Psoas muscle (tissue), 8 donors: ENCODE measurements around the gene PARP8. TPM values are rescaled to one million over a fixed set of nuclear protein-coding genes. Genes with fewer than 3 reads are reported as not detected.

Source experiments
- ATAC-seq, 4 donors: fragments of 200-7000 bp; cut with Tn5 transposase; one replicate each; pipeline ENCODE4 v1.9.1; 2020; ENCODE audit warnings: moderate library complexity in 3 of 4, mild to moderate bottlenecking in 2 of 4
- DNase-seq, 2 donors: peaks; one replicate each; pipeline ENCODE4 v3.0.0-alpha.2; 2020
- H3K27ac ChIP-seq: fragments of 200-600 bp; one replicate; pipeline ENCODE4 v1.8.0; 2022
- H3K27me3 ChIP-seq, 3 donors: fragments of 200-600 bp in 1 of 3; one replicate each; pipeline versions ENCODE4 v1.6.1 to v1.8.0; 2013 to 2022; ENCODE audit warnings: low read length in 2 of 3, mild to moderate bottlenecking in 2 of 3, moderate library complexity in 1 of 3; ENCODE audit not compliant: insufficient read depth in 3 of 3
- H3K36me3 ChIP-seq, 2 donors: fragments of 200-600 bp in 1 of 2; one replicate each; pipeline versions ENCODE4 v1.6.1 to v1.8.0; 2013 to 2022; ENCODE audit warnings: low read depth in 1 of 2, mild to moderate bottlenecking in 1 of 2, moderate library complexity in 1 of 2; ENCODE audit not compliant: insufficient read depth in 1 of 2
- H3K4me1 ChIP-seq: fragments of 200-600 bp; one replicate; pipeline ENCODE4 v1.8.0; 2022
- H3K4me3 ChIP-seq: fragments of 200-600 bp; one replicate; pipeline ENCODE4 v1.8.0; 2022; ENCODE audit warnings: mild to moderate bottlenecking
- H3K9me3 ChIP-seq: fragments of 200-600 bp; one replicate; pipeline ENCODE4 v1.8.0; 2022
- WGBS, 3 donors: extraction: QIAGEN DNeasy Blood & Tissue Kit; methylation state at CpG; one replicate each; pipeline versions ENCODE4 v1.1.6 to v1.1.7; 2013; 5-methylcytosine and 5-hydroxymethylcytosine counted together
- intact Hi-C, 2 donors: fragments of 100-400 bp; cut with DNase I; formaldehyde crosslinking; loops; one replicate each; pipeline versions ENCODE4 v1.11.0 to v1.14.2; 2022
- polyA plus RNA-seq, 3 donors: library from polyadenylated mRNA; stranded (reverse); fragments of 200-250 nt; gene quantifications; one replicate each; pipeline ENCODE4 v1.2.3, GENCODE V29; 2013
- total RNA-seq, 4 donors: library from RNA; stranded (reverse); fragmentation: NEBNext Ultra II Directional in 2 of 4; extraction: Animal tissue kit (Norgen Biotek cat#: 25700) in 2 of 4; gene quantifications; one replicate each; pipeline versions ENCODE4 v1.2.1 to v1.2.4, GENCODE V29; 2021 to 2023
- TF ChIP-seq, protein P1 (sequence below): fragments of 200-600 bp; IDR thresholded peaks from one replicate; pipeline ENCODE4 v1.8.0; 2022; ENCODE audit warnings: antibody characterized with exemption
- donor health status: healthy with polysubstance abuse.
- donor health status: DM: no; HTN: no; CAD: no; lungs with moderate emphysema.
- donor health status: Bipolar disorder and iron deficiency.
- donor health status: healthy.
- donor health status: DM: yes; HTN: yes; CAD: no.
- donor health status: DM: no; HTN: no; CAD: no.
- donor health status: DM: no; HTN: no; CAD: no.
- donor health status: DM: yes; HTN: yes; CAD: no.

The PARP8 gene
- total and polyA plus RNA-seq, 7 donors, result 0.52 to 4.7 (median 1.5) TPM

DNA sequence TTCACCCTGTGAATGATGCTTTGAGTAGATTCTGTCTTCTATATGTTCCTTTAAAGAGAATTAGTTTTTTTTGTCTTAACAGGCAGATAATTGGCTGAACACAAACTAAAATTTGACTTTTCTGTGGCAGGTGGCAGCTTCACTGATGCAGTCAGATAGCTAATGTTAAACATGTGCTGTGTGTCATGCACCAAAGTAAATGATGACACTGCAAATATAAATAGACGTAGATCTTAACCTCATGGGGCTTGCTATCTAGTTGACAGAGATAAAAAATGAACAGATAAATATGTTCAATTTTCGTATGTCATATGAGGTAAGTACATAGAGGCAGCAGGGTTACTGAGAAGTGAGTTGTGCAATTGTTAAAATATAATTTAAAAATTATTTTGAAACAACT, 82.7 kb downstream of the PARP8 start:
- no peaks in the 10 kb centered on the region for H3K4me1 ChIP-seq
- intact Hi-C loops, result no loop called here
- H3K36me3 ChIP-seq, result no peaks in the 10 kb centered on the region
- no peaks in the 10 kb centered on the region for H3K27me3 ChIP-seq
- H3K4me3 ChIP-seq, result no peak overlapping the region
- no peak overlapping the region for H3K27ac ChIP-seq
- no peak for DNase-seq
- 67 to 82% (median 68%) methylated on average over 2 of the region's 2 CpGs for WGBS, 3 donors
- TF ChIP-seq, protein P1, sequence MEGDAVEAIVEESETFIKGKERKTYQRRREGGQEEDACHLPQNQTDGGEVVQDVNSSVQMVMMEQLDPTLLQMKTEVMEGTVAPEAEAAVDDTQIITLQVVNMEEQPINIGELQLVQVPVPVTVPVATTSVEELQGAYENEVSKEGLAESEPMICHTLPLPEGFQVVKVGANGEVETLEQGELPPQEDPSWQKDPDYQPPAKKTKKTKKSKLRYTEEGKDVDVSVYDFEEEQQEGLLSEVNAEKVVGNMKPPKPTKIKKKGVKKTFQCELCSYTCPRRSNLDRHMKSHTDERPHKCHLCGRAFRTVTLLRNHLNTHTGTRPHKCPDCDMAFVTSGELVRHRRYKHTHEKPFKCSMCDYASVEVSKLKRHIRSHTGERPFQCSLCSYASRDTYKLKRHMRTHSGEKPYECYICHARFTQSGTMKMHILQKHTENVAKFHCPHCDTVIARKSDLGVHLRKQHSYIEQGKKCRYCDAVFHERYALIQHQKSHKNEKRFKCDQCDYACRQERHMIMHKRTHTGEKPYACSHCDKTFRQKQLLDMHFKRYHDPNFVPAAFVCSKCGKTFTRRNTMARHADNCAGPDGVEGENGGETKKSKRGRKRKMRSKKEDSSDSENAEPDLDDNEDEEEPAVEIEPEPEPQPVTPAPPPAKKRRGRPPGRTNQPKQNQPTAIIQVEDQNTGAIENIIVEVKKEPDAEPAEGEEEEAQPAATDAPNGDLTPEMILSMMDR, result no peak
- no peak for ATAC-seq
- no peaks in the 10 kb centered on the region for H3K9me3 ChIP-seq

DNA sequence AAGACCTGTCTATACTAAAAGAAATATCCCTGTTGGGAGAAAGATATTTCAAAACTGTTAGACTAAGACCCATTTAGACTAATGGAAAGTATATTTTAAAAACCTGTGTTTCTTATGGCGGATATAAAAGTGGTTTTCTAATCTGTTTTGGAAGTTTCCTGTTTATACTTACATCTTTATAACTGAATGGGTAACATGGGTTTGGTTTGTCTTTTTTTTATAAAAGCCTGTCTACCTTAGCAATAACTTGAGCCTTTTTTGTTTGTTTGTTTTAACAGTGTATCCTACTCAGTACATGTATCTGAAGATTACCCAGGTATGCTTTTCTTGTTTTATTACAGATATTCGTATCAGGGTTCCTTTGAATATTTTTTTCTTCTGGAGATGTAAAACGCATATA, 83.4 kb downstream of the PARP8 start:
- WGBS, 3 donors, result 87 to 94% (median 92%) methylated on average over 3 of the region's 3 CpGs
- intact Hi-C loops, result no loop called here

DNA sequence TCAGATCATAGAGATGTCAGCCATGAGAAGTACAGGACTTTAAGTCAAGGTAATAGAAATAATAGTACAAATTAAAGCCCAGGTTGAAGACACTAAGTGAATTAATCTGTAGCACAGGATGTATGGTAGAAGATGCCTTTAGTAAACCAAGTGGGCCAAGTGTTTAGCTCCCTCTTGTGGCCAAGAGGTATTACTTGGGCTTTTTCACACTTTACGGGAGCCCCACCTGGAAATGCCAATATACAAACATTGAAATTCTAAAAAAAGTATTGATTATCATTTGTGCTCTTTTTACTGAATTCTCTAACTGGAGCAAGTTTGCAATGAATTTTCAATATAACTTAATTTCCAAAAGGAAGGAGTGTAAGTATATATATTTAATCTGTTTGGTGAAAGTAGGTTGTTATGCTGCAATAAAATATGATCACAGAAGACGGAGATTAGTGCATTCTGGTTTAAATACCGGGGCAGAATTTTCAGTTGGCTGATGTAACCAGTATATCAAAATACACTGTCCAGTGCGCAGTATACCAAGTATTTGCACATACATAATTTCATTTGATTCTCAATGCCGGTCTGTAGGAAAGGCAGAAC, 84.7 kb downstream of the PARP8 start:
- no peak for ATAC-seq
- H3K4me3 ChIP-seq, result no peak overlapping the region
- no peak for DNase-seq
- H3K27me3 ChIP-seq, result no peaks in the 10 kb centered on the region
- TF ChIP-seq, protein P1, result peak; percentile 60
- H3K36me3 ChIP-seq, result no peaks in the 10 kb centered on the region
- H3K27ac ChIP-seq, result no peak overlapping the region
- intact Hi-C loops, result no loop called here
- 62 to 66% (median 65%) methylated on average over 5 of the region's 5 CpGs for WGBS, 3 donors
- no peaks in the 10 kb centered on the region for H3K4me1 ChIP-seq
- H3K9me3 ChIP-seq, result no peaks in the 10 kb centered on the region

More for the DNA sequence above, 83.4 kb downstream of the PARP8 start:
- no peak for ATAC-seq
- Histone ChIP-seq H3K27ac (no peak overlapping the region), H3K27me3 (no peaks in the 10 kb centered on the region), H3K36me3 (no peaks in the 10 kb centered on the region), H3K4me1 (no peaks in the 10 kb centered on the region), H3K9me3 (no peaks in the 10 kb centered on the region), H3K4me3 (no peak overlapping the region)
- TF ChIP-seq, protein P1, result no peak
- no peak for DNase-seq

DNA sequence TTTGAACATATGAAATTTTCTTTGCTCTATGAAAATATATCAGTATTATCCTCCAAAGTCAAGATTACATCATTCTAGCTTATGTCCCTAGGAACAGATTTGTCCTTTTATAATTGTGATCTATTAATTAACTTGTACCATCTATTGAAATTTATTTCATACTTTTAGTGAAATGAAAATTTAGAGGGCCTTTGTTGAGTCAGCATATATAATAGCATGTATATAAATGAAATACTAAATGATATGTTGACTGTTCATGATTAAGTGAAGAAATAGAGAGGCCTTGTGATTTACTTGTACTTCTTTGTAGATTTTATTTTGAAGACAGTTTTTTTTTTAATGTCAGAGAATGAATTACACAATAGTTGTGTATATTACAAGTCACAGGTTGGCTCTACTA, 86.4 kb downstream of the PARP8 start:
- no peak for DNase-seq
- Histone ChIP-seq H3K4me3 (no peak overlapping the region), H3K9me3 (no peaks in the 10 kb centered on the region), H3K27me3 (no peaks in the 10 kb centered on the region), H3K27ac (no peak overlapping the region), H3K36me3 (no peaks in the 10 kb centered on the region), H3K4me1 (no peaks in the 10 kb centered on the region)
- TF ChIP-seq, protein P1, result no peak
- intact Hi-C loops, result no loop called here
- no peak for ATAC-seq

DNA sequence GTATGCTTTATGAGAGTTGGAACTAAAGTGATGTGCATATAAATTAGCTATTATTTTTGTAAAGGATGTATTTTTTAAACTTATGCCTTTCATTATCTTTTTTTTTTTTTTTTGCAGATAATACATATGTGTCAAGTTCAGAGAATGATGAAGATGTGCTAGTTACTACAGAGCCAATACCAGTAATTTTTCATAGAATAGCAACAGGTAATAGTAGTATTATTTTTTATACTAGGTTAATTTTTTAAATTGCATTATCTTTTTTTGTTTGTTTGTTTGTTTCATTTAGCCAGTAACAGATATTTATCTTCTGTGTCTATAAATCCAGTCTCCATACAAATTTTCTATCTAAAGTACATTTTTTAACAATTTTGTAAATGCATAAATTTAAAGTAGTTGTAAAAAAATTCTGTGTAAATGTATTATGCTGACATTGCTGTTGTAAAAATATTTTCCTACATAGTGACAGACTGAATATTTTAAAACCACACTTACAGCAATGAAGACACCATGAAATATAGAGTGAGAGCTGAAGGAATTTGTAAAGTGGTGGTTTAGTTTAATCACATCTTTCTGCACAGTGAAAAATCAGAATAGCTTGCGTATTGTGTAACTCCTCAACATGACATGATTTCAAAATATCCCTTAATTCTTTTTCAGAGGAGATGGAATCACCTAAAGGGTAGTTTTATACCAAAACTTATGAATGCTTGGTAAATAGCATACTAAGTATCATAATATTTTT, 93.3 kb downstream of the PARP8 start:
- ATAC-seq (no peak), DNase-seq (no peak)
- Histone ChIP-seq H3K4me1 (no peaks in the 10 kb centered on the region), H3K27me3 (no peaks in the 10 kb centered on the region), H3K4me3 (no peak overlapping the region), H3K27ac (no peak overlapping the region), H3K9me3 (no peaks in the 10 kb centered on the region), H3K36me3 (no peaks in the 10 kb centered on the region)
- 100% methylated on average over 1 of the region's 1 CpG for WGBS, 3 donors
- intact Hi-C loops, result no loop called here
- TF ChIP-seq, protein P1, result no peak
